ENCODE results near the gene RAD1. TPM values are rescaled to one million over a fixed set of nuclear protein-coding genes. Genes with fewer than 3 reads are reported as not detected.

RAD1 gene, protein sequence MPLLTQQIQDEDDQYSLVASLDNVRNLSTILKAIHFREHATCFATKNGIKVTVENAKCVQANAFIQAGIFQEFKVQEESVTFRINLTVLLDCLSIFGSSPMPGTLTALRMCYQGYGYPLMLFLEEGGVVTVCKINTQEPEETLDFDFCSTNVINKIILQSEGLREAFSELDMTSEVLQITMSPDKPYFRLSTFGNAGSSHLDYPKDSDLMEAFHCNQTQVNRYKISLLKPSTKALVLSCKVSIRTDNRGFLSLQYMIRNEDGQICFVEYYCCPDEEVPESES
- 23.7 TPM for total RNA-seq
- long read RNA-seq, full-length matches to known transcripts, result 20 of 56 reads
- long read RNA-seq, partial matches to known transcripts, result 10 of 56 reads
- long read RNA-seq, other reads (novel, unspliced or antisense), result 26 of 56 reads

DNA sequence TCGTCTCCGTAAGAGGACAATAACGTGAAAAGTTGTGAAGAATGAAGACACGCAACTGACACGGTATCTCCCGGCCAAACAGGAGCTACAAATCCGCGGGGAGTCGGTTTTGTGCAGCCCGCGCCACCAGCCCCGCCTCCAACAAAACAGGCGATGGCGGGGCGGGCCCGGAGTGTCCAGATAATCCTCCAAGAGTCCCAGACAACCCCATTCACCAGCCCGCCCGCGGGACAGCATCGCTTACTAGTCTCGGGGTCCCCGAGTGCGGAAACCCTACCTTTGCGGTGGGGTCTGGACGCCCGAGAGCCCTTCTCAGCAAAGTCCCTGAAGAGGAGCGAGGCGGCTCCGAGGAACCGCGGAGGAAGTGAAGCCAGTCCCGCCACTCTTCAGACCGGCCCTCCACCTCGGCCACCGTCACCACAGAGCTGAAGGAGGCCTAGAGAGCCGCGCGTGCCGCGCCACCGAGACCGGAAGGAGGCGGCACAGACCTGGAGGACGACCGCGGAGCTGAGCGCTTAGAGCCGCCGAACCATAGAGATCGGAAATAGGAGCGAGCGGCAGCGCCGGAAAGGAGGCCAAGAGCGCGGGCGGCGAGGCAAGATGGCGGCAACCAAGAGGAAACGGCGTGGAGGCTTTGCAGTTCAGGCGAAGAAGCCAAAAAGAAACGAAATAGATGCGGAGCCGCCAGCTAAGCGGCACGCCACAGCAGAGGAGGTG is at the start of gene RAD1, which contains the start of gene BRIX1:
RAD1 (minus strand) TSS at position 366 of the 717 bp plus-strand sequence. CDS start 612 bp downstream, outside the sequence.
BRIX1 (plus strand) TSS at position 573 of the 717 bp plus-strand sequence; CDS start at position 601, 28 bp downstream.
- ATAC-seq (peak; percentile 100), DNase-seq (peak; percentile 98)
- intact Hi-C loops (cut with micrococcal nuclease), result no loop called here

GRCh38 chr5:34959323-34959722 is 44.0 kb upstream of the RAD1 start:
- DNase-seq (no peak), ATAC-seq (no peak)
- intact Hi-C loops (cut with micrococcal nuclease), result loop anchor here (5.0 kb wide), 1 partner anchor 223 kb away; no protein-coding TSS in a partner anchor

DNA sequence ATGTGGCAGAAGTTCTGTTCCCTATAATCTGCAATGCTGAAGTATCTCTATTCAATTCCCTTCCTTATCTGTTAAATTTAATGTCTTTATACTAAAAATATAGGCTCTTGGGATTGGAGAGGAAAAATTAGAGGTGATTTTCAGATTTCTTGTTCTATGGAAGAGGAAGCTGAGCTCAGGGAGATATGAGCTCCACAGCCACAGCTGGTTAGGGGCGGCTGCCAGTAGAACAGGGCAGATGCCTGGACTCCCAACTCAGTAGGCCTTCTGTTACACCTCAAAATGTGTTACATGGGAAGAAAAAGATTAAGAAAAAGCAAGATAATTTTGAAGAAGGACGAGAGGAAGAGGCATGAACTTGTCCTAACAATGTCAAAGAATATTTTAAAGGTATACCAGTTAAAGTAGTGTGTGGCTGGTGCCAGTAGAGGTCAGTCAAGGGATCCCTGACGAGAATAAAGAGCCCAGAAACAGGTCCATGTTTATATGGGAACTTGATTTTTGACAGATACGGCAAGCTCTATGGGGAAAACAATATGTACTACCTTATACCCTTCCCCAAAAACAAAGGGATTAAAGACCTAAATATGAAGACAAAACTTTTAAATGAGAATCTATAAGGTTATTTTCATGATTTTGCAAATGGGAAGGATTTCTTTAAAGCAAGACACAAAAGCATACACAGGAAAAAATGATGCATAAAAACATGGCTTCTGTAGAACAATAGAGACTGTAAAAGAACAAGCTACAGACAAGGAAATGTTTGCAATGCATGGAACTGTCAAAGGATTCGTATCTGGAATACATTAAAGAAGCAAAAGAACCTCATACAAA is 42.8 kb upstream of the RAD1 start:
- intact Hi-C loops (cut with micrococcal nuclease), result loop anchor here (5.0 kb wide), 1 partner anchor 224 kb away; no protein-coding TSS in a partner anchor
- peak; percentile 56 for ATAC-seq
- DNase-seq, result no peak

- DNase-seq, result no peak
- intact Hi-C loops (cut with micrococcal nuclease), result loop anchor here (5.0 kb wide), 1 partner anchor 225 kb away; no protein-coding TSS in a partner anchor
- no peak for ATAC-seq
These were observed 42.0 kb upstream of the RAD1 start for GRCh38 chr5:34957321-34957720.

DNA sequence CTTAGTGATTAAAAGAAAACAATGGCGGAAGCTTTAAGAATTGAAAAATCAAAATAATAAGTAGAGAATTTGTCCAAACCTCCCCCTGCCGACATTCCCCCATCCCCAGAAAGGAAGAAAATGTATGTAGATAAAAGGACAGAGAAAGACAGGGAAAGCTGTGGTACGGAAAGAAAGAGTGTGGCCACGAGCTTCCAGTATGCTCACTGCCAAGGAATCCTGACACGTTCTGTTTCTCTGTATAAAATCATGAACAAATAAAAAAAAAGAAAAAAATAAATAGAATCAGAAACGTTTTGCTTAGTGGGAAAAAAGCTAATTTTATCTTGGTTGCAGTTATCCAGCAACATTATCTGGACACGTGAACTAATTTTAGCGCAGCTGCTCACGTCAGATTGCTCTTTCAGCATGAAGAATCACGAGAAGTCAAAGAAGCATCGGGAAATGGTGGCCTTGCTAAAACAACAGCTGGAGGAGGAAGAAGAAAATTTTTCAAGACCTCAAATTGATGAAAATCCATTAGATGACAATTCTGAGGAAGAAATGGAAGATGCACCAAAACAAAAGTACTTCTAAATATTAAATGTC is 29.2 kb upstream of the RAD1 start:
- peak; percentile 77 for ATAC-seq
- no peak for DNase-seq
- intact Hi-C loops (cut with micrococcal nuclease), result no loop called here

- DNase-seq (no peak), ATAC-seq (peak; percentile 62)
- intact Hi-C loops (cut with micrococcal nuclease), result no loop called here
These were observed 28.7 kb upstream of the RAD1 start for GRCh38 chr5:34944044-34944443.

DNA sequence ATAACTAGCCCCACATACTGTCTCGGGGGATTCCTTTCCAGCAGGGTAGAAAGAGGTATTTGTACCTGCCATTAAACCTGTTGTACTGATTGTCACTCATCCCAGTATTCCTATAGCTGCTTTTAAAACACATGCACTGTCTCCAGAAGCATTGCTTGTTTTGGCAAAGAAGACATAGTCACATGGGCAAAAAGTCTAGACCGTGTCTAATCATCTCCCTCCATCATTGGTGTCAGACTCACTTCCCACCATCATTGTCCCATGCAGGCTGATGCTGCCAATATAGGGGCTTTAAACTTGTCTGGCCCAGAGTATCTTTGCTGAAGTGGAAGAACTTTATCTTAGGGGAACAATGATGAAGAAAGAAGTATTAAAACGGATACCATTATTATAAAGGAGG is 26.6 kb upstream of the RAD1 start:
- intact Hi-C loops (cut with micrococcal nuclease), result no loop called here
- no peak for DNase-seq
- ATAC-seq, result no peak

DNA sequence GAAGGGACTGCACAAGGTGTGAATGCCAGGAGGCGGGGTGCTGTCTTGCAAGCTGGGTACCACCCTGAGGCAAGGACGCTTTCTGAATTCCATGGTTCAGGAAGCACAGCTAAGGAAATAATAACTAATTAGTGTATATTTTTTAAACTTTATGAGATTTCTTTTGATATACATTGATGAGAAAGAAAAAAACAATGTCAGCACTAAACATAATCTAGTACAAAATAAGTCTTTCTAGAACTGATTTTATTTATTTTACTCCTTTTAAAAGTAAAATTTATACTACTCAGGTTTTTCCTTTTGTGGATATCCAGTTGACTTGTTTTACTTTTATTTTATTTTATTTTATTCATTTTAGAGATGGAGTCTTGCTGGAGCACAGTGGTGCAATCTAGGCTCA is 17.6 kb upstream of the RAD1 start:
- intact Hi-C loops (cut with micrococcal nuclease), result no loop called here
- no peak for ATAC-seq
- DNase-seq, result no peak

DNA sequence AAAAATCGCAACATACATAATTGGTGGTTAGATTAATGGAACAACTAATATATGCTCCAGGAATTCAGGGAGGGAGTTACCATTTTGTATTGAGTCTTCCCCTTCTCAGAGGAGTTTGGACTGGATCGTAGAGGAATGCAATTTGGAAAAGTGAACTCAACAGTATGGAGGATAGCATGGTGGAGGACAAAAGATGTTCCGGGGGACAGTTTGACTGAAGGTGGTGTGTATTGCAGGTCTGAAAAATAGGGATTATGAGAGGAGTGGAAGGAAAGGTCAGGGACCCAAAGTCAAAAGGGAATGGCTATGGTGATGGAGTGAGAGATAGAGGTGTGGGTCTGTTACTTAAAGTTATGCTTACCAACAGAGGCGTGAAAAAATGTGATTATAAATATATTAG is 15.6 kb upstream of the RAD1 start:
- intact Hi-C loops (cut with micrococcal nuclease), result no loop called here
- ATAC-seq (no peak), DNase-seq (no peak)

DNA sequence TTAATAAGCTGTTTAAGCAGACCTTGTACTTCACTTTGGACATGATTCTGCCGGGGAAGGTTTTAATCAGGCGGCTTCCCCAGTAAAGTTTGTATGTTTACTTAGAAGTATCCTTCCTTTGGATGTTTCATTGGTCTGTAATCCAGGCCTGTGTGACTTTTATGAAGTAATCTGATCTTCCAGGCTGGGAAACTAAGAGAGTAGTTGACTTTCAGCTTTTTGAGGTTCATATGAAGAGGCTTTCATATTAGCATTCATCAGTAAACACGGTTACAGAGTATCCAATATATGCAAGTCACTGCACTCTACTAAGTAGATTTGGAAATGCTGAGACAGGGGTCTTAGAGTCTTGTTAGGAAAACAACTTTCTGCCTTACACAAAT is 15.1 kb upstream of the RAD1 start:
- ATAC-seq (no peak), DNase-seq (no peak)
- intact Hi-C loops (cut with micrococcal nuclease), result no loop called here

DNA sequence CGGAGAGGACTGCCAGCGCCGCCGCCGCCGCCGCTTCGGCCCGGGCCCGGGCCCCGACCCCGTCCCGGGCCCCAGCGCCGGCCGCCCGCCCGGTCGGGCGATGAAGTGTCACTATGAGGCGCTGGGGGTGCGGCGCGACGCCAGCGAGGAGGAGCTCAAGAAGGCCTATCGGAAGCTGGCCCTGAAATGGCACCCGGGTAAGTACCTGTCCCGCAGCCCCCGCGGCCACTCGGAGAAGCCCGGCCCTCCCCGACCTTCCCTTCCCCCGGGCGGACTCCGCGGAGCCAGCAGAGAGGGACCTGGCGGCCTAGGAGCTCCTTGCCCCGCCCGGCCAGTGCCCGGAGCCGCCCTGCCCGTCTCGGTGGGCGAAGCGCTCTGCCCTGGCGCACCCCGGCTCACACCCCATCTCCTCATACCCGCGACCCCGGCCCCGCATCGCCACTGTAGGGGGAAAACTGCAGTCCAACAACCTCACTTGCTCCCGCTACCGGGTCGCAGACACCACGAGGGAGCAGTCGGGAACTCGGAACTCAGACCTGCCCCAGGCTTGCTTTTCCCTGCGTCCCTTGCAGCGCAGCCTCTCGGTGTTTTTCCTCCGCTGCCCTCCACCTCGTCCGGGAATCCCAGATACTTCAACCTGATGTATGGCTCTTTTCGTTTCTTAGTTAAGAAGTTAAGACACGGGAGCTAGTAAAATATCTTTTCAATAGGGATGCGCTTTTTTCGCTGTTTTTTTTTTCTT is 14.6 kb upstream of the RAD1 start:
- intact Hi-C loops (cut with micrococcal nuclease), result no loop called here
- peak; percentile 79 for ATAC-seq
- peak; percentile 96 for DNase-seq

- DNase-seq (peak; percentile 99), ATAC-seq (peak; percentile 97)
- intact Hi-C loops (cut with micrococcal nuclease), result no loop called here
These were observed 13.9 kb upstream of the RAD1 start, which contains the start of gene DNAJC21 for GRCh38 chr5:34929134-34929719. DNAJC21 (plus strand) TSS chr5:34929559; CDS start chr5:34929820, 261 bp downstream.

- no peak for ATAC-seq
- intact Hi-C loops (cut with micrococcal nuclease), result no loop called here
- no peak for DNase-seq
These were observed 13.0 kb upstream of the RAD1 start for GRCh38 chr5:34928267-34928666.

GRCh38 chr5:34927785-34928184 is 12.5 kb upstream of the RAD1 start:
- DNase-seq (no peak), ATAC-seq (no peak)
- intact Hi-C loops (cut with micrococcal nuclease), result no loop called here

DNA sequence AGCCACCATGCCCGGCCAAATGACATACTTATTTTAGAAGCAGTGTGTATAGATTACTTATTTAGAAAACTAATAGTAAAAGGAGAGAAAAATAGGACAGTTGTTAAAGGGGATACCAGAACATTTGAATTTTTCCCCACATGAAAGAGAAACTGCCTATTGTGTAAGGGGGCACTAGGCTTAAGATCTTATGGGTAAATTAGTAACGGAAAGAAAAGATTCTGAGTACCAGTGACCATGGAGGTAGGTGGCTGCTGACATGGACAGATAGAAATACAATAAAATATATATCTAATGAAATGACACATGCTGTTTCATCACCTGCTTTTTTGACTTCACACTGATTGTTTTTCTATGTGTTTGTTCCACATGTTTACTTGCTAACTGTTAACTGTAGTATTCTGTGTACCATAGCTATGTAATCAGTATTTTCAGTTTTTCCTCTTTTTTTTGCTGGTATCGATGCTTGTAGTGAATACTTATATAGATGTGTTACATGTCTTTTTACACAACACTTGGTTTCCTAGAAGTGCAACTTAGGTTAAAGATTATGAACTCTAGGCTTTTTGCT is 11.1 kb upstream of the RAD1 start:
- DNase-seq (no peak), ATAC-seq (no peak)
- intact Hi-C loops (cut with micrococcal nuclease), result no loop called here

GRCh38 chr5:34924462-34924765 is 9.1 kb upstream of the RAD1 start:
- no peak for DNase-seq
- ATAC-seq, result no peak
- intact Hi-C loops (cut with micrococcal nuclease), result no loop called here

- ATAC-seq, result peak; percentile 27
- DNase-seq, result no peak
- intact Hi-C loops (cut with micrococcal nuclease), result no loop called here
These were observed 8.6 kb upstream of the RAD1 start for GRCh38 chr5:34923694-34924461.

Measured in left ventricle myocardium superior (tissue), 1 donor.